GM21737 (cell line): ENCODE results near the gene TRPM4.
"Not testable (repeated sequence)": the region's sequence is repeated elsewhere in the genome, so short reads cannot be mapped to it uniquely, and the experiment has no call there.

Source experiments
- ATAC-seq: cut with Tn5 transposase; IDR thresholded peaks from one replicate; pipeline ENCODE4 v1.9.1; 2021; ENCODE audit warnings: mild to moderate bottlenecking, moderate library complexity; ENCODE audit not compliant: unreplicated experiment

The TRPM4 gene

GRCh38 chr19:49126575-49126974 is 31.0 kb upstream of the TRPM4 start:
- ATAC-seq: no peak

GRCh38 chr19:49127225-49127624 is 30.4 kb upstream of the TRPM4 start:
- not testable (repeated sequence) for ATAC-seq

DNA sequence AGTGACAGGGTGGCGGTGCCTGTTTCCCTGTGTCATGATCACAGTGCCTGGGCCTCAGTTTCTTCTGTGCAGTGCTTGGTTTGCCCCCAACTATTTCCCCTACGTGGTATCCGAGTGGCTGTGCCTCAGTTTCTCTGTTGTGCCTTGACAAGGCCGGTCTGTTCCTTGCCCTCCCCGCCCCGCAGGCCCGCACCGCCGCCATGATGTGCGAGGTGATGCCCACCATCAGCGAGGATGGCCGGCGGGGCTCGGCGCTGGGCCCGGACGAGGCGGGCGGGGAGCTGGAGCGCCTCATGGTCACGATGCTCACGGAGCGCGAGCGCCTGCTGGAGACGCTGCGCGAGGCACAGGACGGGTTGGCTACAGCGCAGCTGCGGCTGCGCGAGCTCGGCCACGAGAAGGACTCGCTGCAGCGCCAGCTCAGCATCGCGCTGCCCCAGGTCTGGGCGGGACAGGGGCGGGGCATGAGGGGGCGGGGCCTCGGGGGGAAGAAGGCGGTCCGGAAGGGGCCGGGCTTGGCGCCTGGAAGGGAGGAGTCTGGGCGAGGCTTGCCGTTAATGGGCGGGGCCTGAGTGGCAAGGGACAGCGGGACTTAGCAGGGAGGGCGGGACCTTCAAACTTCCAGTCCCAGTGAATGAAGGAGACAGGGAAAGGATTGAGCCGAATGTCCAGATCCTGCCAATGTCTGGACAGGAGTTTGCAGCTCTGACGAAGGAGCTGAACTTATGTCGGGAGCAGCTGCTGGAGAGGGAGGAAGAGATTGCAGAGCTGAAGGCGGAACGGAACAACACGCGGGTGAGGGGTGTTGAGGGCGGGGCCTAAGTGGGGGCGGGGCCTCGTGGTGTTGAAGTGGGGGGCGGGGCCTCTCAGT is 29.7 kb upstream of the TRPM4 start:
- peak; percentile 85 for ATAC-seq

- no peak for ATAC-seq
These were observed 28.9 kb upstream of the TRPM4 start for GRCh38 chr19:49128545-49129237.

DNA sequence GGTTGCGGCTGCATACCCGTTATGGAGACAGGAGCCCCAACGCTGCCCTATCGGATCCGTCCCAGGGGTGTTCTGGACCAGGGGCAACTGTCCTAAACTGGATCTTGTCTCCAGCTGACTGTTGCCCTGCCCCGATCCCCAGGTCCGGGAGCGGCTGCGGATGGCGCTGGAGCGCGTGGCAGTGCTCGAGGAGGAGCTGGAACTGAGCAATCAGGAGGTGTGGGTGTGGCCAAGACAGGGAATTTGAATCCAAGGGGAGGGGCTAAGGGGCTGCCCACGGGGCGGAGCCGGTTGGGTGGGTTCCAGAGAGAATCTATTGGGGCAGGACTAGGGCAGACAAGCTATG is 28.4 kb upstream of the TRPM4 start:
- ATAC-seq: no peak

DNA sequence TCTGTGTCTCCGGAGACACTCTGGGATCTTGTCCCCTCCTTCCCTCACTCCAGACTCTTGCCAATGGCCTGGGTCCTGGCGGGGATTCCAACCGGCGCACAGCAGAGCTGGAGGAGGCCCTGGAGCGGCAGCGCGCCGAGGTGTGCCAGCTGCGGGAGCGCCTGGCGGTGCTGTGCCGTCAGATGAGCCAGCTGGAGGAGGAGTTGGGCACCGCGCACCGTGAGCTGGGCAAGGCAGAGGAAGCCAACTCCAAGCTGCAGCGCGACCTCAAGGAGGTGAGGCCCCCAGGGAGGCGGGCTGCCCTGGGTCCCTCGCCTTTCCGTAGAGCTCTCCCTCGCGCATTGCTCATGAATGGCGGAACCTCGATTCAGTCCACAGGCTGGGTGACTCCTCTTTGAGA is 27.3 kb upstream of the TRPM4 start:
- no peak for ATAC-seq

GRCh38 chr19:49132974-49133609 is 24.5 kb upstream of the TRPM4 start:
- ATAC-seq: no peak

DNA sequence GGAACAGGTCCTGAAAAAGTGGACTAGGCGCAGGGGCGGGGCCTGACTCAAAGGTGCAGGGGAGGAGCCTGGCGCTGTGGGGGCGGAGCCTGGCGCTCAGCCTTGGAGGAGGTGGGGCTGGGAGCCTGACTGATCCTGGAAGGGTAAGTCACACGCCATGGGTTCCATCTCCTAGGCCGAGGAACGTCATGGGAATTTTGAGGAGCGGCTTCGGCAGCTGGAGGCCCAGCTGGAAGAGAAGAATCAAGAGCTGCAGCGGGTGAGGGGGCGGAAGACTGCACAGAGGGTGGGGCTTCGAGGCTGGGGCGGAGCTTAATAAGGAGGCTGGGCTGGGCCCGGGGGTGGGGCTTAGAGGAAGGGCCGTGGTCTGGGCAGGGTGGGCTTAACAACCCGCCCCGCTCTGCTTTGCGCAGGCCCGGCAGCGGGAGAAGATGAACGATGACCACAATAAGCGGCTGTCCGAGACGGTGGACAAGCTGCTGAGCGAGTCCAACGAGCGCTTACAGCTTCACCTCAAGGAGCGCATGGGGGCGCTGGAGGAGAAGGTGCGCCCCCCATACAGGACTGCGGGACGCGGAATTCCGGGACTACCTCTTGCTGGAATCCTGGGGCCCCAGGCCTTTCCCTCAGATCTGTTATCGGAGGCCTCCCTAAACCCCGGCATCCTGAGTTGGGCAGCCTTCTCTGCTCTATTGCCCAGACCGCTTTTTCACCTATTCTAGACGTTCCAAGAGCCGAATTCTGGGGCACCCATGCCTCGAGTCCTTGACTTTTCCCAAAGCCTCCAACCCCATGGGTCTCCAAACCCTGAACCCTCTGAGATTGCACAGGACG is 23.8 kb upstream of the TRPM4 start:
- ATAC-seq: no peak

DNA sequence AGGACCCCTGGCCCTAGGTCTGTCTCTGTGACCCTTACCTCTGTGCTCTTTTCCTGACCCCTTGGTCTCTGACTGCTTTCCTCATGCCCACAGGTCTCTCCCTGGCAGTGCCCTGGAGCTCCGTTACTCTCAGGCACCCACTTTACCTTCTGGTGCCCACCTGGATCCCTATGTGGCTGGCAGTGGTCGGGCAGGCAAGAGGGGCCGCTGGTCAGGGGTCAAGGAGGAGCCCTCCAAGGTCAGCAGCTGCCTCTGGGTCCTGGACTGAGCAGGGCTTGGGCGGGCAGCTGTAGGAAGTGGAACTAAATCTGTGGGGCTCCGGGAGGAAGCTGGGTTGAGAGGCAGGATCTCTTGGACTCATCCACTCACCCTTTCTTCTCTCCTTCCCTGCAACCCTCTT is 21.9 kb upstream of the TRPM4 start:
- no peak for ATAC-seq

GRCh38 chr19:49136771-49137171 is 20.8 kb upstream of the TRPM4 start:
- no peak for ATAC-seq

- no peak for ATAC-seq
These were observed 16.6 kb upstream of the TRPM4 start for GRCh38 chr19:49140951-49141350.

- ATAC-seq: no peak
These were observed 16.2 kb upstream of the TRPM4 start for GRCh38 chr19:49141352-49141751.

- no peak for ATAC-seq
These were observed 14.7 kb upstream of the TRPM4 start for GRCh38 chr19:49142866-49143335.

- no peak for ATAC-seq
These were observed 11.8 kb upstream of the TRPM4 start for GRCh38 chr19:49145573-49146407.

DNA sequence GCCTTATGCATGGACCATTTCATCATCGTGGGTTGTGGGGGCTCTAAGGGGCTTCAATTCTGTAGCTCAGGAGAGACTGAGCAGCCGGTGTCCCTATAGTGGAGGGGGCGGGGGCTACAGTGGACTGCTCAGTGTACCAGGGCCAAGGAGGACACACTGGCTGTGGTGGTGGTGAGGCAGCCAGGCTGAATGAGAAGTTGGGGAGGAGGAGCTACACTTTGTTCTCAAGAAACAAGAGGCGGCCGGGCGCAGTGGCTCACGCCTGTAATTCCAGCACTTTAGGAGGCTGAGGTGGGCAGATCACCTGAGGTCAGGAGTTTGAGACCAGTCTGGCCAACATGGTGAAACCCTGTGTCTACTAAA is 11.2 kb upstream of the TRPM4 start:
- not testable (repeated sequence) for ATAC-seq

DNA sequence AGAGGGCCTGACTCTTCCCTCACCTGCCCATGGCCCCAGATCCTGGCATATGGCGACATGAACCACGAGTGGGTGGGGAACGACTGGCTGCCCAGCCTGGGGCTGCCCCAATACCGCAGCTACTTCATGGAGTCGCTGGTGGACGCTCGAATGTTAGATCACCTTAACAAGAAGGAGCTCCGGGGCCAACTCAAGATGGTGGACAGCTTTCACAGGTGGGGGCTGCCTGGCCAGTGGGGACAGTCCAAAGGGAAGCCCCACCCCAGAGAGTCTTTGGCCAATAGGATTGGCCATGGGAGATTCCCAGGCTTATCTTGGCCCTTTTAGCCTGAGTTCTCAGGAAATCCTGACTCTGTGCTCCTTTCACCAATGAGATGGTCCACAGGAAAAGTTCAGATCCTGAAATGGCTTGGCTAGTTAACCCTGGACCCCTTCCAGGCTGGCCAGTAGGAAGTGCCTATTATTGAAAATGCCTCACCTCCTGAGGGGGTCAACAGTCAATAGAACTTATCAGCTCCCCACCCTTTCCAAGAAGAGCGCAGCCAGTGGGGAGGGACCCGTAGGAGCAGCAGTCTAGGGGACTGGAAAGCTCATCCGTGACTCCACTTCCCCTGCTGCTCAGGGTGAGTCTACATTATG is 9.4 kb upstream of the TRPM4 start:
- no peak for ATAC-seq

- ATAC-seq: no peak
These were observed 8.6 kb upstream of the TRPM4 start for GRCh38 chr19:49148784-49149651.

DNA sequence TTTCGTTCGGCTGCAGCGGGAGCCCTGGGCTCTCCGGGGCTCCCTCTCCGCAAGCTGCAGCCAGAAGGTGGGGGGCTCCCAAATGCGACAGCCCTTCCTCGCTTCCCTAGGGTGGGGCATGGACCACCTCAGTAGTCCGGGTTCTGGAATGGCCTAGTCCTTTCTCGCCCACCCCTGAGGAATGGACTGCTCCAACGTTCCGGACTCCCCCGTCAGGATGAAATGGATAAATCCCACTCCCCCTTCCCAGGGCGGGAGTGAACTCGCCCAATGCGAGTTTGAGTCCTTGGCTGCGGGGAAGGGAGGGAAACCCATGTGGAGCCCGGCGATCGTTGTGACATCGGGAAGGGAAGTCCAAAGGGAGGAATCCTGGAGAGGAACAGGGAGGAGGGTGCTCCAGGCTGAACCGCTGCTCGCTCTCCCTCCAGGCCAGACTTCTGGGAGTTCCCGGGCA is 7.9 kb upstream of the TRPM4 start:
- no peak for ATAC-seq
